Activated CD4-positive, alpha-beta T cell treated with anti-CD3 and anti-CD28 coated beads, Interleukin-2, amount 10 ng/mL, durations not matched to agents 7 days and 5 days (primary cell): ENCODE measurements around the gene SLC1A3. TPM values are rescaled to one million over a fixed set of nuclear protein-coding genes. Genes with fewer than 3 reads are reported as not detected.

Experiments
- CTCF ChIA-PET: fragments of 350-600 bp; sonication (Branson Sonifier 250); formaldehyde crosslinking; loops from one replicate; lab custom pipeline; 2021; ENCODE audit warnings: antibody characterized with exemption; lab: Charles Lee
- POLR2A ChIA-PET: fragments of 350-600 bp; sonication (Branson Sonifier 250); formaldehyde crosslinking; loops from one replicate; lab custom pipeline; 2021; ENCODE audit warnings: antibody characterized with exemption; lab: Charles Lee
- DNase-seq: peaks from one replicate; pipeline ENCODE4 v3.0.0-alpha.2; 2020
- H3K27ac Mint-ChIP-seq: one replicate; pipeline ENCODE4 v1.8.0; 2021; ENCODE audit warnings: mild to moderate bottlenecking, moderate library complexity, mixed read lengths
- H3K27me3 Mint-ChIP-seq: one replicate; pipeline ENCODE4 v1.8.0; 2021; ENCODE audit warnings: mixed read lengths
- H3K36me3 Mint-ChIP-seq: one replicate; pipeline ENCODE4 v1.8.0; 2021; ENCODE audit warnings: low read depth, mixed read lengths
- H3K4me1 Mint-ChIP-seq: one replicate; pipeline ENCODE4 v1.8.0; 2021; ENCODE audit warnings: mixed read lengths
- H3K4me3 Mint-ChIP-seq: one replicate; pipeline ENCODE4 v1.8.0; 2021; ENCODE audit warnings: mild to moderate bottlenecking, moderate library complexity, mixed read lengths
- H3K9me3 Mint-ChIP-seq: one replicate; pipeline ENCODE4 v1.8.0; 2021; ENCODE audit warnings: mixed read lengths
- total RNA-seq, 2 experiments: library from RNA; stranded (reverse); gene quantifications; one replicate each; pipeline ENCODE4 v1.2.3, GENCODE V29; 2021

SLC1A3 gene
- total RNA-seq, 2 experiments from 2014 or later: not detected

DNA sequence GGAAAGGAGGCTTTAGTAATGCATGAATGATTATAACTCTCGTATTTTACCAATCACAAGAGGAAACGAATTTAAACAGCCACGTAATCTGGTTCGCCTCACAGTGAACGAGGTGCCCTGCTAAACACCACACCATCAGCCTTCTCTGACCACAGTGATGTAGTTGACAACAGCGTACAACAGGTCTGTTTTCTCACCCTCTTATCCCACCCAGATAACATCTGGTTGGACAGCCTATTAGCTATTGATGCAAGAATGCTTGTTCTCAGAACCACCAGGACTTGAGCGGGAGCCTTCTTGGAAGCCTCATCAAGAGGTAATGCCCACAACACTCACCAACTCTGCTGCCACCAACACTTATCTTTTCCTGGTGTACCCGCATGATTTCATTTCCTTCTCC, 23.3 kb downstream of the SLC1A3 start:
- H3K9me3 Mint-ChIP-seq: no peaks in the 10 kb centered on the region
- ChIA-PET POLR2A (no interaction called here), CTCF (interaction anchor here (0.6 kb wide), 2 partner anchors 66 to 140 kb away, joined by 4 to 5 read pairs; no protein-coding TSS in a partner anchor)
- no peaks in the 10 kb centered on the region for H3K36me3 Mint-ChIP-seq
- H3K4me1 Mint-ChIP-seq: no peaks in the 10 kb centered on the region
- no peak overlapping the region for H3K4me3 Mint-ChIP-seq
- peaks cover 27% of the 10 kb centered on the region for H3K27me3 Mint-ChIP-seq
- no peak overlapping the region for H3K27ac Mint-ChIP-seq
- DNase-seq: no peak

DNA sequence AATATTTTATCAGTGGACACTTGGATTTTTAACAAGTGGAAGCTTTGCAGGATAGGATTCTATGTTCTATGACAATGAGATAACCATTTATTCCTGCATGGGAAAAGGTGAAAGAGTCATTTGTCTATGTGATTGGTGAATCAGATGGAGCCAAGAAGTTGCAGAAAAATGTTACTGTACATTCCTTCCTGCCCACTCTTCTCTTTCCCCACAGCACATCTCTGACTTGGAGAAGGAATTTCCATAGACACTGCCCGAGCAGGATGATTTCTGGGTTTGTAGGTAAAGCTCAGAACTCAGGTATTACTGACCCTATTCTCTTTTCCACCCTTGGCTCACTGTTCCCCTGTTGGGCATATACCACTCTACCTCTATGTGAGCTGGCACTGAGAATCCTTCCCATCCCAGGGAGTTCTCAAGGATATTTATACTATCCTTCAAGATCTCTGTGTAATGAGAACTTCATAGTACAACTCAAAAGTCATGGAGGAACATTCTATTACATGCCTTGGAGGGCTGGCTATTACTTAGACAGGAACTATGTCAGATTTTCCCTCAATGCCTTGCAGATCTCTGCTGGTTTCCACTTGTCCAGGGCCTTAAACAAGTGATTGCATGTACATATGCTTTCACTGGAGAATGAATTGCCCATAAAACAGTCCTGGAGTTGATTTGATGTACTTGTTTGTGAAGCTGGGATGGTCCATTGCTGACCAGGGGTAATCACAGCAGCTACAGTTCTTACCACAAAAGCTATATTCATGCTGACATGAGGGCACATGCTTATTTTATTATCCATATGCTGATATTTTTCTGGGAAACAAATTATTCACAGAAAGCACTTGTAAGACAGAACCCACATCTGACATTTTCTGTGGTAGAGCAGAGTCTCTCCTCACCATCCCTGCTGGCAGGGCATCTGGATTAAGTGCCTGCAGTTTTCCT, 24.1 kb downstream of the SLC1A3 start:
- CTCF ChIA-PET: interaction anchor here (0.6 kb wide), 1 partner anchor 65 kb away, joined by 4 read pairs; no protein-coding TSS in a partner anchor
- Mint-ChIP-seq H3K36me3 (no peaks in the 10 kb centered on the region), H3K27me3 (peaks cover 27% of the 10 kb centered on the region), H3K9me3 (no peaks in the 10 kb centered on the region), H3K4me3 (no peak overlapping the region), H3K27ac (no peak overlapping the region), H3K4me1 (no peaks in the 10 kb centered on the region)
- POLR2A ChIA-PET: no interaction called here
- no peak for DNase-seq

DNA sequence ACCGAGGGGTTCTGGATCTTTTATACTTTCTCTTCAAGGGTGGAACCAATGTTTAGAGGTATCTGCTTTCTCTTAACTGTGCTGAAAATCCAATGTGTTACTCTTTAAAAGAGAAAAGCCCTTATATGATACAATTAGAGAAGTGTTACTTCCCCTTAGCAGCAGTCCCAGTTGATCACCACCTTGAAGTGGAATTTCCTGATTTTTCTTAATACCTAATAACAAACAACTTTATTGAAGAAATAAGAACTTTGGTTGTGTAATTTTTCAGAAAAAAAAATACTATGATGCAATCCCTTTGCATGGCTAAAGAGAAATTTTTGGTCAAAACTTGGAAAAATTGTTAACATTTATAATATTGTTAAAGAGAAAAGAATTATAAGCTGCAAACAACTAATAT, 24.7 kb downstream of the SLC1A3 start:
- H3K36me3 Mint-ChIP-seq: no peaks in the 10 kb centered on the region
- H3K4me3 Mint-ChIP-seq: no peak overlapping the region
- POLR2A ChIA-PET: no interaction called here
- DNase-seq: no peak
- CTCF ChIA-PET: no interaction called here
- no peak overlapping the region for H3K27ac Mint-ChIP-seq
- H3K27me3 Mint-ChIP-seq: peaks cover 24% of the 10 kb centered on the region
- no peaks in the 10 kb centered on the region for H3K4me1 Mint-ChIP-seq
- no peaks in the 10 kb centered on the region for H3K9me3 Mint-ChIP-seq

DNA sequence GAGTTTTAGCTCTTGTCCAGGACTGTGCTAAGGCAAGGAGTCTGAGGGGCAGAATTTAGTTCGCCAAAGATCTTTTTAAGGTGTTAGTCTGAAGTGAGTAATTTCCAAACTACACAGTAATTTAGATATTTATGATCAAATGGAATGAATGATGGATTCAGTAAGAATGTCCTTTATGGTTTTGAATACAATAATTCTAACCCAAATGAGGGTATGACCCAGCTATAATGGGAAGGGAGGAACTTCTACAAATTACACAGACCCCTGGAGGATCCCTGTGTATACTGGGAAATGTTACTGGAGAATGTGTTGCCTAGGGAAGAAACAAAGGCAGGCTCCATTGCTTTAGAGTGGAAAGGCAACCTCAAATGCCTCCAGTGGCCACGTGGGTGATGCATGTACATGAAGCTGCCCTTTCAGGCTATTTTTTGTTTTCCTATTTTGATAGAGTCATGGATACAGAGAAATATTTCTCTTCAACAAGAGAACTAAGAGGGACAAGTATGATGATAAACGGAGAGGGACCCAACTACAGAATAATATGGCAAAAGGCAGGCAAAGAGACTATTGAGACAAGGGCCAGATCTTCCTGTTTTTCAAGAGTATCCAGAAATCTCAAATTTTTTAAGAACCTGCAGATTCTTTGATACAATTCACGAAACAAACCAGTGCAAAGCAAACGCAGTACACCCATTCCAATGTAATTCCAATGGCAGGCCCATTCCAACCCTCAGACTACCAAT, 25.4 kb downstream of the SLC1A3 start:
- H3K9me3 Mint-ChIP-seq: no peaks in the 10 kb centered on the region
- ChIA-PET POLR2A (no interaction called here), CTCF (no interaction called here)
- DNase-seq: no peak
- H3K4me3 Mint-ChIP-seq: no peak overlapping the region
- no peak overlapping the region for H3K27ac Mint-ChIP-seq
- H3K36me3 Mint-ChIP-seq: no peaks in the 10 kb centered on the region
- no peaks in the 10 kb centered on the region for H3K4me1 Mint-ChIP-seq
- peaks cover 24% of the 10 kb centered on the region for H3K27me3 Mint-ChIP-seq

DNA sequence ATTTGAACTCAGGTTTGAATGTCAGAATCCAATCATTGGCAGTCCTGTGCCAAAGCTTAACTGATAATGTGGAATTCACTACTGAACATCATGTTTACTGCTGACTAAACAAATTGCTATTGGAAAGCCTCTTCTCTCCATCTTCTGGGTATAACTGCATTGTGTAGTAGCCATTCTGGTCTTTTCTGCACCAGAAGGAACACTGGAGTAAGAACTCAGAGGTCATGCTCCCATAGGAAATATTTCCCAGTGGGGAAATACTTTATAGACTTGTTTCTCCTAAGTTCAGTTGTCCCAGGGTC, 25.9 kb downstream of the SLC1A3 start:
- Mint-ChIP-seq H3K27me3 (peaks cover 24% of the 10 kb centered on the region), H3K36me3 (no peaks in the 10 kb centered on the region), H3K4me3 (no peak overlapping the region), H3K4me1 (no peaks in the 10 kb centered on the region), H3K9me3 (no peaks in the 10 kb centered on the region), H3K27ac (no peak overlapping the region)
- POLR2A ChIA-PET: no interaction called here
- no peak for DNase-seq
- CTCF ChIA-PET: no interaction called here

DNA sequence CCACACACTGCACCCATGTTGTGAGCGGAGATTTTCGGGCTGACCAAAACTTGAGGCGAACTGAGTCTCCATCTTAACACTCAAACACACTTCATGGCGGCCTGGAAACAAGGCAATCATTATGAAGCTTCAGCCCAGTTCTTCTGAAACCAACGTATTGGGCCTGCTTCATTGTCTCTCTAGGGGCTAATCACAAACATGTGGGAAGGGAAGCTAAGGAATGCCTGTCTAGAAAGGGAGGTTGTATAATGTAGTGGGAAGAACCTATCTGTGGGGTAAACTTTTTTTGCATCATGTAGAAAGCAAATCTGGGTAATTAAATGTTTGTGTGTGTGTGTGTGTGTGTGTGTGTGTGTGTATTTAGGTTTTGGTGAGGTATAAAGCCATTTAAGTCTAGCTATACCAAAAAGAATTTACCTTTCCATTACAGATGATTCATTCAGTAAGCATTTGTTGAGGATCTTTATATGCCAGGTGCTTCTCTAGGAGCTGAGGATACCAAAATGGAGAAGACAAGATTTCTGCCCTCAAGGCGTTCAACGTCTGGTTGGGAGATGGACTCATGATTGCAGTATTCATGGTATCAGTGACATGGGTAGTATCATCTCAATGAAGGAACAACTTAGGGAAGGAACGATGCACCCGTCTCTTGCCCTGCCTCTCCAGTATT, 29.4 kb downstream of the SLC1A3 start:
- no peak for DNase-seq
- Mint-ChIP-seq H3K4me3 (no peak overlapping the region), H3K9me3 (no peaks in the 10 kb centered on the region), H3K27me3 (peaks cover 14% of the 10 kb centered on the region), H3K36me3 (no peaks in the 10 kb centered on the region), H3K27ac (no peak overlapping the region), H3K4me1 (no peaks in the 10 kb centered on the region)
- POLR2A ChIA-PET: no interaction called here
- CTCF ChIA-PET: interaction anchor here (0.6 kb wide), 1 partner anchor 57 kb away, joined by 3 read pairs; no protein-coding TSS in a partner anchor

DNA sequence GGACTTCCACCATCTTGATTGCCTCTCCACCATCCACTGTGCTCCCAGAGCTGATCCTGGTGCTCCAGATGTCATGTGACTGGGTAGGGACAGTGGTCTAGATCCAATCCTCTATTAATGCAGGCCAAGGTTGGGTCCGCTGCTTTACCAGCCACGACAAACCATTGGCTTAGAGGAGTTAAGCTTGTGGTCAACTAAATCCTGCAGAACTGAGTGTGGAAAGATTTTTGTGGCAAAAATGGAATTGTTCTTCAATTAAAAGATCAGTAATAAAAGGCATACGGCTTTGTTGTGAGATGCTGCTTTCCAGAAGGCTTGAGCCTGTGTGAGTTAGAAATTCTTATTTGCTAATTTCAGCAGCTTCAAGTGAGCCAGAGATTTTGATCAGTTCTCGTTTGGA, 30.7 kb downstream of the SLC1A3 start:
- H3K27ac Mint-ChIP-seq: no peak overlapping the region
- no peaks in the 10 kb centered on the region for H3K4me1 Mint-ChIP-seq
- POLR2A ChIA-PET: no interaction called here
- no peaks in the 10 kb centered on the region for H3K36me3 Mint-ChIP-seq
- peaks cover 17% of the 10 kb centered on the region for H3K27me3 Mint-ChIP-seq
- CTCF ChIA-PET: no interaction called here
- DNase-seq: no peak
- H3K4me3 Mint-ChIP-seq: no peak overlapping the region
- H3K9me3 Mint-ChIP-seq: no peaks in the 10 kb centered on the region

DNA sequence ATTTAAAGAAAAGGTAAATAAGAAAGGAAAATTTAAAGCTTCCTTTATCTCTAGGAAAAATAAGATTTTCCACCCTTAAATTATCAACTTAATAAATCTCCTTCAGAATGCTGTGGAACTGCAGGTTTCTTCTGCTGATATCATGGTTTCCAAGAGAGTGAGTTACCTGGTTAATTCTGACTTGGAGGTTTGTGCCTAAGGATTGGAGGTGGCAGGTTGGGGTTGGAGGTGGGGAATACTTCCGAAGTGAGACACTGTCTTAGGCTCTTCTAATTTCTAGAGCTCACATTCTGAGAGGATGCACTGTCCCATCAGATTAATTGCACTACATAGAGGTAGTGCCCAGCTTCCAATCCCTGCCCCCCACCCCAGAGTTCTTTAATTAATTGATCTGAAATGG, 31.1 kb downstream of the SLC1A3 start:
- POLR2A ChIA-PET: interaction anchor here (0.6 kb wide), 1 partner anchor 41 kb away, joined by 5 read pairs; no protein-coding TSS in a partner anchor

DNA sequence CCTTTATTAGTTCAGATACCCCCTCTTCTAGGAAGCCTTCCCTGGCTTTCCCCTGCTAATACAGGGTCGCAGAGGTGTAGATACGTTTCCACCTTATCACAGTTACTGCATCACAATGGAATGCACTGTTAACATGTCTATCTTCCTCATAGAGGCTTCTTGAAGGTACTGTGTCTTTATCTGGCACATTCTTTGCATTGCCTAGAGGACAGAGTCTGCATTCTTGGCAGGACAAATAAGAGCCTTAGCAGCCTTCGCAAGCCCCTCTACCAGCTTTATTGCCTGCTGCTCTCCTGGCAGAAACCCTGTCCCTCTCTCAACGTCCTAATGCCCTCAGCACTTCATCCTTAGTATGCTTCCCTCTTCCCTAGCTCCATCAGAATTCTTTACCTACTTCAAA, 31.6 kb downstream of the SLC1A3 start:
- no peaks in the 10 kb centered on the region for H3K4me1 Mint-ChIP-seq
- DNase-seq: no peak
- H3K4me3 Mint-ChIP-seq: no peak overlapping the region
- ChIA-PET CTCF (no interaction called here), POLR2A (interaction anchor here (0.6 kb wide), 1 partner anchor 40 kb away, joined by 5 read pairs; no protein-coding TSS in a partner anchor)
- peaks cover 19% of the 10 kb centered on the region for H3K27me3 Mint-ChIP-seq
- H3K36me3 Mint-ChIP-seq: no peaks in the 10 kb centered on the region
- H3K27ac Mint-ChIP-seq: no peak overlapping the region
- no peaks in the 10 kb centered on the region for H3K9me3 Mint-ChIP-seq

More for the DNA sequence above, 31.1 kb downstream of the SLC1A3 start:
- Mint-ChIP-seq H3K36me3 (no peaks in the 10 kb centered on the region), H3K4me3 (no peak overlapping the region), H3K27ac (no peak overlapping the region), H3K9me3 (no peaks in the 10 kb centered on the region), H3K27me3 (peaks cover 17% of the 10 kb centered on the region), H3K4me1 (no peaks in the 10 kb centered on the region)
- CTCF ChIA-PET: no interaction called here
- DNase-seq: no peak

DNA sequence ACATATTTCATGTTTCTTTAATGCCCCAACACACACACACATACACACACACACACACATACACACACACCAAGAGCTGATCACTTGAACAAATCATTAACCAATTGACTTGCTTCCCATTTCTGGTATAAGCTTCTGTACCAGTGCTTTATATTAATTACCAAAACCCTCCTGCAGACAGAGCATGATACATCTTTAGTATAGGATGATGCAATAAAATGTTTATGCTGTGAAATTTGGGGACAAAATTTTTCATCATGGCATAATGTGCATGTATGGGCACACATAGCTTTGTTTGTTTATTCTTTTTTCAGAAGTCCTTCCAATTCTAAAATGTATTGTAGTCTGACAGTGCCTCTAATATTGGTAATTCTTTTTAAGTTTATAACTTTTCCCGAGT, 34.5 kb downstream of the SLC1A3 start:
- H3K27me3 Mint-ChIP-seq: peaks cover 13% of the 10 kb centered on the region
- POLR2A ChIA-PET: no interaction called here
- no peaks in the 10 kb centered on the region for H3K4me1 Mint-ChIP-seq
- no peak overlapping the region for H3K4me3 Mint-ChIP-seq
- CTCF ChIA-PET: interaction anchor here (1.0 kb wide), 1 partner anchor 14 kb away, joined by 3 read pairs; no protein-coding TSS in a partner anchor
- DNase-seq: no peak
- no peaks in the 10 kb centered on the region for H3K9me3 Mint-ChIP-seq
- no peaks in the 10 kb centered on the region for H3K36me3 Mint-ChIP-seq
- no peak overlapping the region for H3K27ac Mint-ChIP-seq

DNA sequence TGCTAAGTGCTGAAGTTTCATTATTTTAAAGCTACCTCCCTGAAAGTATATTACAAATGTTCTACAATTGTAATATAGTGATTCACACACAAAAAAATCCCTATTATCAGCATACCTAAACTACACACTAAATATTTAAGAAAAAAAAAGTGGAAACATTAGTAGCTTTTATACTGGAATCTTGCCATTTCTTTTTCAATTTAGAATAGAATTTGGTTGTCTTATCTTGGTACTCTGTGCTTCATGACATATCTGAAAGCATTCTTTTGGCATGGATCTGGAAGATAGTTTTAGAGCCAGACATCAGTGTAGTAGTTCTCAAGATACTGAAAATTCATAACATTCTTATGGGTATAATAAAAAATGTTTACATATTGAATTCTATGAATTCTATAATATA, 35.0 kb downstream of the SLC1A3 start:
- DNase-seq: no peak
- no peak overlapping the region for H3K27ac Mint-ChIP-seq
- POLR2A ChIA-PET: no interaction called here
- H3K36me3 Mint-ChIP-seq: no peaks in the 10 kb centered on the region
- no peak overlapping the region for H3K4me3 Mint-ChIP-seq
- H3K9me3 Mint-ChIP-seq: no peaks in the 10 kb centered on the region
- peaks cover 13% of the 10 kb centered on the region for H3K27me3 Mint-ChIP-seq
- H3K4me1 Mint-ChIP-seq: no peaks in the 10 kb centered on the region
- CTCF ChIA-PET: interaction anchor here (1.0 kb wide), 1 partner anchor 14 kb away, joined by 3 read pairs; no protein-coding TSS in a partner anchor

DNA sequence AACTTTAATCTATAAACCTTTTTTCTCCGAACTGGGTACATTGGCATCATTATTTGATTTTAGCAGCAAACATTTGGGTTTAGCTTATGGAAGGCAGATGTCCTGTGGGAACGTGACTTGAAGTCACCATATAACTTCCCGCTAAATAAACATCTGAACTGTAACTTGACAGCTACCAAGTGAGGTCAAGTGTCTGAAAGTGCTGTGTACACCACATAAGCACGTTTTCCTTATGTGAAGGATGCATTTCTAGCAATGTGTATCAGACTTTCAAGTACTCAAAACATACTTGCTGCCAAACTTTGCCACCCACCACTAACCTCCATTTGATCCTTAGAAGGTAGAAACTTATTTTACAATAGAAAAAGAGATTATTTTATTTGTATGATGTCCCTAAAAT, 35.7 kb downstream of the SLC1A3 start:
- CTCF ChIA-PET: interaction anchor here (1.0 kb wide), 1 partner anchor 13 kb away, joined by 3 read pairs; no protein-coding TSS in a partner anchor
- POLR2A ChIA-PET: no interaction called here
- Mint-ChIP-seq H3K9me3 (no peaks in the 10 kb centered on the region), H3K36me3 (no peaks in the 10 kb centered on the region), H3K27ac (no peak overlapping the region), H3K4me1 (no peaks in the 10 kb centered on the region), H3K27me3 (peaks cover 13% of the 10 kb centered on the region), H3K4me3 (no peak overlapping the region)
- DNase-seq: no peak
